GM12891 (cell line): ENCODE data around the gene FAM78B.

ENCODE experiments used
- PAX5 ChIP-seq: IDR thresholded peaks from 2 replicates; pipeline ENCODE4 v1.6.1; 2011; ENCODE audit warnings: low read length, moderate library complexity, mild to moderate bottlenecking; ENCODE audit not compliant: insufficient read depth, severe bottlenecking
- POLR2A ChIP-seq: IDR thresholded peaks from 2 replicates; pipeline ENCODE4 v1.6.1; 2011; ENCODE audit warnings: low read depth, low read length, control low read depth
- POLR2AphosphoS5 ChIP-seq: IDR thresholded peaks from 2 replicates; pipeline ENCODE4 v1.6.1; 2011; ENCODE audit warnings: low read depth, low read length, control low read depth
- POU2F2 ChIP-seq: IDR thresholded peaks from 2 replicates; pipeline ENCODE4 v1.6.1; 2011; ENCODE audit warnings: low read depth, mild to moderate bottlenecking, control low read depth, low read length, moderate library complexity
- SPI1 ChIP-seq: IDR thresholded peaks from 2 replicates; pipeline ENCODE4 v1.6.1; 2011; ENCODE audit warnings: low read depth, low read length, control low read depth
- TAF1 ChIP-seq: IDR thresholded peaks from 2 replicates; pipeline ENCODE4 v1.6.1; 2011; ENCODE audit warnings: low read depth, low read length, control low read depth

- TF ChIP-seq POLR2AphosphoS5 (no peak), POLR2A (no peak), TAF1 (no peak), POU2F2 (no peak), SPI1 (no peak), PAX5 (no peak)
Measured at GRCh38 chr1:166164995-166165660, 1.7 kb downstream of the FAM78B start.
